KMS-11 (cell line): Measurements from ENCODE around the gene WRAP73.

Experiments
- H2AFZ ChIP-seq: fragments of 200-600 bp; sonication (generic); 2 replicates; pipeline ENCODE4 v1.6.1; 2016; ENCODE audit warnings: antibody characterized with exemption, mixed run types, low read depth
- H3K27ac ChIP-seq: fragments of 200-600 bp; sonication (generic); 2 replicates; pipeline ENCODE4 v1.6.1; 2016; ENCODE audit warnings: mild to moderate bottlenecking, mixed run types
- H3K27me3 ChIP-seq: fragments of 200-600 bp; sonication (generic); 2 replicates; pipeline ENCODE4 v1.6.1; 2017; ENCODE audit warnings: mild to moderate bottlenecking, low read depth, mixed run types, moderate library complexity; ENCODE audit not compliant: insufficient read depth
- H3K36me3 ChIP-seq: fragments of 200-600 bp; sonication (generic); 2 replicates; pipeline ENCODE4 v1.6.1; 2017; ENCODE audit warnings: mild to moderate bottlenecking, mixed run types; ENCODE audit not compliant: insufficient read depth
- H3K4me1 ChIP-seq: fragments of 200-600 bp; sonication (generic); 2 replicates; pipeline ENCODE4 v1.6.1; 2016; ENCODE audit warnings: mild to moderate bottlenecking, low read depth, mixed run types; ENCODE audit not compliant: poor library complexity, severe bottlenecking
- H3K4me2 ChIP-seq: fragments of 200-600 bp; sonication (generic); 2 replicates; pipeline ENCODE4 v1.7.0; 2016; ENCODE audit warnings: mild to moderate bottlenecking, mixed run types
- H3K4me3 ChIP-seq: fragments of 200-600 bp; sonication (generic); IDR thresholded peaks from 2 replicates; pipeline ENCODE4 v1.6.1; 2017; ENCODE audit warnings: low read depth, low read length, mixed read lengths; ENCODE audit not compliant: insufficient read depth
- H3K79me2 ChIP-seq: fragments of 200-600 bp; sonication (generic); 2 replicates; pipeline ENCODE4 v1.6.1; 2016; ENCODE audit warnings: low read depth, mixed run types; ENCODE audit not compliant: insufficient read depth
- H3K9ac ChIP-seq: fragments of 200-600 bp; sonication (generic); 2 replicates; pipeline ENCODE4 v1.6.1; 2016; ENCODE audit warnings: mild to moderate bottlenecking, mixed run types
- H4K20me1 ChIP-seq: fragments of 200-600 bp; sonication (generic); 2 replicates; pipeline ENCODE4 v1.6.1; 2016; ENCODE audit warnings: mild to moderate bottlenecking, mixed run types; ENCODE audit not compliant: insufficient read depth
- CTCF ChIP-seq: fragments of 200-600 bp; sonication (generic); conservative IDR thresholded peaks from 2 replicates; pipeline ENCODE4 v1.6.1; 2017; ENCODE audit warnings: low read depth, mild to moderate bottlenecking, antibody characterized with exemption, low read length, moderate library complexity, mixed read lengths

The WRAP73 gene

DNA sequence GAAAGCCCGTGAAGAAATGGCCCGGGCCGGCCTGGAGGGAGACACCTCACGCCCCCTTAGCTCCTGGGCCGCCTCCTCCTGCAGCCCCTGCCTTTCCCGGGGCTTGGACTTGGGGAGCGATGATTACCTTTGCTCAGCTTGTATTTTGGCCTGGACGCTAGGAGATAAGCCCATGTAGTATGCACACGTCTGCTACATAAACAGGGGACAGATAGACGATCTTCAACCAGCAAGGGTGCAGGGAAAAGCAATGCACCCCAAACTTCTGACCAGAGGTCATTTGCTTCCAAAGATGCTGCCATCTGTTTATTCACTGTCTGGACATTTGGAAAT, 3.3 kb upstream of the WRAP73 start:
- no peaks in the 10 kb centered on the region for H3K79me2 ChIP-seq
- no peak overlapping the region for H2AFZ ChIP-seq
- H3K27ac ChIP-seq, result no peak overlapping the region
- no peaks in the 10 kb centered on the region for H4K20me1 ChIP-seq
- no peak overlapping the region for H3K9ac ChIP-seq
- no peak overlapping the region for H3K4me3 ChIP-seq
- no peaks in the 10 kb centered on the region for H3K36me3 ChIP-seq
- no peak for TF ChIP-seq CTCF
- H3K27me3 ChIP-seq, result peaks cover 65% of the 10 kb centered on the region
- H3K4me1 ChIP-seq, result peaks cover 10% of the 10 kb centered on the region
- no peak overlapping the region for H3K4me2 ChIP-seq

DNA sequence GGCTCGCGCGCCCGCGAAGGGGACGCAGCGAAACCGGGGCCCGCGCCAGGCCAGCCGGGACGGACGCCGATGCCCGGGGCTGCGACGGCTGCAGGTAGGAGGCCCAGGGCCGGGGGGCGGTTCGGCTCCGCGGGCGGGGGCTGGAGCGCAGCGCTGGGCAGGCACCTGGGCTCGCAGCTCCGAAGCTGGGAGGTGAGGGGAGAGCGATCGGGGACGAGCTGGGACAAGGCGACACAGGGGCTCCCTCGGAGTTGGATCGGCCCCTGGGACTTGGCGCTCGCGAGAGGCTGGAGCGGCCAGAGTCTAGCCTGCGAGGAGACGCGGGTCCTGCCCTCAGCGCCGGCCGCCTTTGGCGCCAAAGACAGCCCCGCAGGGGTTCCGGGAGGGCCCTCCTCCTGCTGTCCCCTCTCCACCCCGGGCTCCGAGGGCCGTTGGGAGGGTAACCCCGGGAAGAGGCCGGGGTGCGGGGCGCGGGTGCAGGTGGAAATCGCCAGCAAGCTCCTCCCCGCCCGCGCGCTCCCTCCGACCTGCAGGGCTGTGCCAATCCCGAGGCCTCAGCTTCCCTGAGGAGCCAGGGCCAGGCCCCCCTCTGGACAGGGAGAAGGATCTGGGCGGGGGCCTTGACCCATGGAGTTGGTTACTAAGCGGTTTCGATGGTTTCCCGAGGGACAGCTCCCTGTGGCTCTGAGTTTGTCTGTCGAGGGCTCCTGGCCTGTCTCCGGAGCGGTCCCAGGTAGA, 2.8 kb upstream of the WRAP73 start:
- no peaks in the 10 kb centered on the region for H3K36me3 ChIP-seq
- no peak overlapping the region for H3K9ac ChIP-seq
- no peak overlapping the region for H2AFZ ChIP-seq
- H3K27me3 ChIP-seq, result peaks cover 60% of the 10 kb centered on the region
- no peak overlapping the region for H3K4me2 ChIP-seq
- no peak overlapping the region for H3K27ac ChIP-seq
- H3K4me3 ChIP-seq, result no peak overlapping the region
- peaks cover 10% of the 10 kb centered on the region for H3K4me1 ChIP-seq
- no peak for TF ChIP-seq CTCF
- H4K20me1 ChIP-seq, result no peaks in the 10 kb centered on the region
- no peaks in the 10 kb centered on the region for H3K79me2 ChIP-seq

GRCh38 chr1:3651930-3652547, 2.1 kb upstream of the WRAP73 start, which contains the start of gene TP73:
TSS of gene TP73 (plus strand) at chr1:3652516. CDS start at chr1:3682366, 29,850 bp downstream.
- Histone ChIP-seq H3K36me3 (no peaks in the 10 kb centered on the region), H3K4me1 (peaks cover 10% of the 10 kb centered on the region), H3K9ac (no peak within 1 kb of the TSS), H3K27ac (no peak within 1 kb of the TSS), H3K27me3 (peaks cover 53% of the 10 kb centered on the region), H3K79me2 (no peaks in the 10 kb centered on the region), H2AFZ (no peak within 1 kb of the TSS), H3K4me3 (no peak within 1 kb of the TSS), H4K20me1 (no peaks in the 10 kb centered on the region), H3K4me2 (no peak within 1 kb of the TSS)
- no peak for TF ChIP-seq CTCF

DNA sequence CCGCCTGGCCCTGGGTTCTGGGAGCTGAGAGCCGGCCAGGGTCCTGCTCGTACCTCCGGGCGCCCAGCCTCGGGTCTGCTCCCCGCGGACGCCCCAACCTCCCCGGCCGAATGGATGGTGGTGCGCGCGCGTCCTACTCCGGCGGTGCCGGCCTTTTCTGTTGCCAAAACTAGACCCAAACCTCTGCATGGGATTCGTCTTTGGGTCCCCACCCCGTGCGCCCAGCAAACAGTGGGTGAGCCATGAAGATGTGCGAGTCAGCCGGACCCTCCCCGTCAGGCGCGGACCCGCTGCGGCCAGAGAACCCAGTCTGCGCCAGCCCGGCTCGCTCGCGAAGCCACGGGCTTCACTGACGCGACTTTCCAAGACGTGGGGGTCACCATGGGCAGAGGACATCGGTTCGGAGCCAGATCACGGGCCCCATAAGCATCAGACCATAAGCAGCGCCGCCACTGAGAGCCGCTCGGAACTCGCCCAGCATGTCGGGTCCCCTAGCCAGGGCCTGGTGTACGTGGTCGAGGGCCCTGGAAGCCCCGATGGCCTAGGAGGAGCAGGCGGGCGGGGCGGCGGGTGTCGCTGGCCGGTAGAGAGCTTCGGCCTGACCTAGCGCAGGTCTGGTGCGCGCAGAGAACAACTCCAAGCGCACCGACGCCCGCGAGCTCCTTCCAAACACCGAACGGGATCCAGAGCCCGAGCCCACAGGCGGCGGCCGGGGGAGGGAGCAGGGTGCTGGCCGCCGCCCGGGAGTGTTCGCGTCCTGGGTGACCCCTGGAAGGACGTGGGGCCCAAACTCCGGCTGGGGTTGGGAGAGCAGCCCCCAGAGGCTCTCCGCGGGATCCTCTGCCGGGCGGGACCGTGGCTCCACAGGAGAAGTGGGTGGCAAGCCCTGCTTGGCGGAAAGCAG, 1.4 kb upstream of the WRAP73 start:
- Histone ChIP-seq H3K79me2 (no peaks in the 10 kb centered on the region), H3K4me2 (no peak overlapping the region), H3K27me3 (peaks cover 46% of the 10 kb centered on the region), H3K9ac (no peak overlapping the region), H3K4me3 (no peak overlapping the region), H4K20me1 (no peaks in the 10 kb centered on the region), H2AFZ (no peak overlapping the region), H3K27ac (no peak overlapping the region), H3K4me1 (peaks cover 10% of the 10 kb centered on the region), H3K36me3 (no peaks in the 10 kb centered on the region)
- TF ChIP-seq CTCF, result no peak
